Thyroid gland (tissue), 4 donors: Measurements from ENCODE around the gene SORL1.

Experiments used
- CTCF ChIP-seq, 6 experiments: fragments of 200-600 bp in 3 of 6; fragments of 450-650 bp in 3 of 6; sonication (generic) in 3 of 6; IDR thresholded peaks; one replicate each; pipeline ENCODE4 v1.5.1; 2016 to 2019; ENCODE audit warnings: antibody characterized with exemption in 6 of 6, mild to moderate bottlenecking in 2 of 6, inconsistent platforms in 1 of 6, moderate library complexity in 1 of 6
- POLR2A ChIP-seq, 2 donors: fragments of 450-650 bp; IDR thresholded peaks; one replicate each; pipeline ENCODE4 v1.6.1; 2017; ENCODE audit warnings: antibody characterized with exemption in 2 of 2, mild to moderate bottlenecking in 2 of 2, moderate library complexity in 1 of 2

GRCh38 chr11:121571506-121571905, 119.4 kb downstream of the SORL1 start:
- TF ChIP-seq POLR2A (IDR thresholded peaks at IDR 0.05) (no peak), CTCF (IDR thresholded peaks at IDR 0.05) (no peak)
